Brain microvascular endothelial cell (primary cell): ENCODE results near the gene CSMD2.

Experiments used
- DNase-seq: peaks from one replicate; pipeline ENCODE4 v3.0.0-alpha.2; 2020
- H3K27ac ChIP-seq: fragments of 250-450 bp; sonication (Bioruptor Pico); 2 replicates; pipeline ENCODE4 v1.5.1; 2020; ENCODE audit warnings: mild to moderate bottlenecking, moderate library complexity
- H3K27me3 ChIP-seq: fragments of 250-450 bp; sonication (Bioruptor Pico); replicated peaks from 2 replicates; pipeline ENCODE4 v1.5.1; 2020; ENCODE audit warnings: mild to moderate bottlenecking
- H3K36me3 ChIP-seq: fragments of 250-450 bp; sonication (Bioruptor Pico); replicated peaks from 2 replicates; pipeline ENCODE4 v1.5.1; 2020; ENCODE audit warnings: mild to moderate bottlenecking
- H3K4me3 ChIP-seq: 2 replicates; pipeline ENCODE4 v1.5.1; 2011; ENCODE audit warnings: low read depth, mild to moderate bottlenecking, control low read depth, low read length, moderate library complexity
- CTCF ChIP-seq: IDR thresholded peaks from 2 replicates; pipeline ENCODE4 v1.5.1; 2011; ENCODE audit warnings: low read depth, mild to moderate bottlenecking, moderate library complexity, low read length, control low read depth, inconsistent platforms; ENCODE audit errors: missing control alignments
- in situ Hi-C: cut with HindIII; loops from 2 replicates; pipeline ENCODE4 v1.10.0; 2017; ENCODE audit warnings: low sequenced_read_pairs, low pct_ligation_motif_present

CSMD2 gene

GRCh38 chr1:33712186-33712585 lies 452.8 kb downstream of the CSMD2 start:
- DNase-seq: no peak
- no peak for TF ChIP-seq CTCF
- H3K36me3 ChIP-seq: no peaks in the 10 kb centered on the region
- H3K4me3 ChIP-seq: no peak overlapping the region
- in situ Hi-C loops: no loop called here
- H3K27me3 ChIP-seq: no peaks in the 10 kb centered on the region
- no peak overlapping the region for H3K27ac ChIP-seq

- TF ChIP-seq CTCF: no peak
- no peak overlapping the region for H3K27ac ChIP-seq
- in situ Hi-C loops: no loop called here
- H3K27me3 ChIP-seq: no peaks in the 10 kb centered on the region
- no peak for DNase-seq
- H3K36me3 ChIP-seq: no peaks in the 10 kb centered on the region
- no peak overlapping the region for H3K4me3 ChIP-seq
These were observed 453.5 kb downstream of the CSMD2 start for GRCh38 chr1:33711511-33711910.

- no peak for DNase-seq
- Histone ChIP-seq H3K36me3 (no peaks in the 10 kb centered on the region), H3K27me3 (no peaks in the 10 kb centered on the region), H3K27ac (no peak overlapping the region), H3K4me3 (no peak overlapping the region)
- in situ Hi-C loops: no loop called here
- TF ChIP-seq CTCF: no peak
These were observed 454.1 kb downstream of the CSMD2 start for GRCh38 chr1:33710967-33711366.

- TF ChIP-seq CTCF: no peak
- DNase-seq: no peak
- H3K27ac ChIP-seq: no peak overlapping the region
- no peak overlapping the region for H3K4me3 ChIP-seq
- no peaks in the 10 kb centered on the region for H3K36me3 ChIP-seq
- no peaks in the 10 kb centered on the region for H3K27me3 ChIP-seq
- in situ Hi-C loops: no loop called here
These were observed 455.0 kb downstream of the CSMD2 start for GRCh38 chr1:33709783-33710718.

- no peak for DNase-seq
- no peak overlapping the region for H3K27ac ChIP-seq
- TF ChIP-seq CTCF: no peak
- no peaks in the 10 kb centered on the region for H3K36me3 ChIP-seq
- H3K27me3 ChIP-seq: no peaks in the 10 kb centered on the region
- in situ Hi-C loops: no loop called here
- H3K4me3 ChIP-seq: no peak overlapping the region
These were observed 455.8 kb downstream of the CSMD2 start for GRCh38 chr1:33709174-33709782.
